Measurements from ENCODE around the gene SCNM1.
"Not testable (repeated sequence)": the region's sequence is repeated elsewhere in the genome, so short reads cannot be mapped to it uniquely, and the experiment has no call there.

The SCNM1 gene

GRCh38 chr1:151146412-151147131 is 19.4 kb upstream of the SCNM1 start, which contains the start of gene SEMA6C:
Gene SEMA6C, minus strand, starts transcription at chr1:151146631. Its CDS starts 4,010 bp downstream, at chr1:151142621.
- DNase-seq: peak; percentile 95 to 96

GRCh38 chr1:151147132-151147503 is 18.8 kb upstream of the SCNM1 start:
- DNase-seq: no peak

GRCh38 chr1:151147665-151148064 is 18.3 kb upstream of the SCNM1 start:
- no peak for DNase-seq

GRCh38 chr1:151156515-151156819 is 9.5 kb upstream of the SCNM1 start, which contains the start of gene TNFAIP8L2:
Gene TNFAIP8L2, plus strand, starts transcription at chr1:151156649. Its CDS starts 2,049 bp downstream, at chr1:151158698.
- DNase-seq: peak; percentile 3 to 17

- no peak for DNase-seq
These were observed 8.8 kb upstream of the SCNM1 start for GRCh38 chr1:151157067-151157531.

GRCh38 chr1:151158326-151158725 is 7.6 kb upstream of the SCNM1 start:
- no peak for DNase-seq

GRCh38 chr1:151158751-151159251 is 7.1 kb upstream of the SCNM1 start:
- no peak for DNase-seq

GRCh38 chr1:151159373-151159772 is 6.6 kb upstream of the SCNM1 start:
- DNase-seq: no peak

GRCh38 chr1:151164732-151165280 is 1.1 kb upstream of the SCNM1 start:
- DNase-seq: no peak

GRCh38 chr1:151165281-151165737 is 635 bp upstream of the SCNM1 start:
- DNase-seq: peak; percentile 49 to 52

- no peak for DNase-seq
These were observed 587 bp downstream of the SCNM1 start for GRCh38 chr1:151166505-151166956.

- DNase-seq: no peak
These were observed 1.2 kb downstream of the SCNM1 start for GRCh38 chr1:151167116-151167515.

GRCh38 chr1:151171190-151171589 is 5.2 kb downstream of the SCNM1 start:
- no peak for DNase-seq

- DNase-seq: peak; percentile 50 to 77
These were observed 9.2 kb downstream of the SCNM1 start for GRCh38 chr1:151175041-151175741.

- DNase-seq: no peak
These were observed 9.9 kb downstream of the SCNM1 start, which contains the start of gene TMOD4 for GRCh38 chr1:151175863-151176262. Gene TMOD4, minus strand, starts transcription at chr1:151175981. Its CDS starts 1,106 bp downstream, at chr1:151174875.

- DNase-seq: no peak
These were observed 10.6 kb downstream of the SCNM1 start for GRCh38 chr1:151176514-151177045.

GRCh38 chr1:151184211-151184610 is 18.3 kb downstream of the SCNM1 start:
- no peak for DNase-seq

- no peak for DNase-seq
These were observed 21.3 kb downstream of the SCNM1 start for GRCh38 chr1:151187205-151187604.

- not testable (repeated sequence) for DNase-seq
These were observed 22.7 kb downstream of the SCNM1 start for GRCh38 chr1:151188667-151189066.

GRCh38 chr1:151189637-151190445 is 23.9 kb downstream of the SCNM1 start, which contains the start of gene VPS72:
Gene VPS72, minus strand, starts transcription at chr1:151190197. Its CDS starts 76 bp downstream, at chr1:151190121.
- DNase-seq: peak; percentile 69 to 85

GRCh38 chr1:151192047-151192446 is 26.1 kb downstream of the SCNM1 start:
- no peak for DNase-seq

GRCh38 chr1:151193304-151193703 is 27.4 kb downstream of the SCNM1 start:
- no peak for DNase-seq
